Epithelial cell of esophagus (primary cell): ENCODE results near the gene STRN3.

Experiments used
- DNase-seq: peaks from one replicate; pipeline ENCODE4 v3.0.0; 2010; ENCODE audit warnings: low read depth
- H3K4me3 ChIP-seq: 2 replicates; pipeline ENCODE4 v1.5.1; 2011; ENCODE audit warnings: mild to moderate bottlenecking, low read length, control low read depth
- CTCF ChIP-seq: IDR thresholded peaks from 2 replicates; pipeline ENCODE4 v1.5.1; 2011; ENCODE audit warnings: low read depth, mild to moderate bottlenecking, low read length, control low read depth, inconsistent platforms; ENCODE audit not compliant: insufficient read depth; ENCODE audit errors: missing control alignments

Gene STRN3

GRCh38 chr14:31030469-31030868 is 4.3 kb upstream of the STRN3 start:
- no peak for DNase-seq
- no peak overlapping the region for H3K4me3 ChIP-seq
- no peak for TF ChIP-seq CTCF

- no peak overlapping the region for H3K4me3 ChIP-seq
- no peak for TF ChIP-seq CTCF
- no peak for DNase-seq
Measured at GRCh38 chr14:31029016-31029970, 3.1 kb upstream of the STRN3 start.

GRCh38 chr14:31027847-31028246 is 1.7 kb upstream of the STRN3 start:
- DNase-seq: no peak
- TF ChIP-seq CTCF: no peak
- no peak overlapping the region for H3K4me3 ChIP-seq

GRCh38 chr14:31026450-31027235 is 464 bp upstream of the STRN3 start:
- peak overlapping the region; percentile 86 for H3K4me3 ChIP-seq
- no peak for TF ChIP-seq CTCF
- peak; percentile 98 for DNase-seq

GRCh38 chr14:31025367-31026076 is 657 bp downstream of the STRN3 start, which contains the start of gene AP4S1:
Gene AP4S1, plus strand, starts transcription at chr14:31025649. Its CDS starts 40,548 bp downstream, at chr14:31066197.
- H3K4me3 ChIP-seq: peak within 1 kb of the TSS; percentile 86
- TF ChIP-seq CTCF: no peak
- peak; percentile 23 for DNase-seq

- no peak for TF ChIP-seq CTCF
- H3K4me3 ChIP-seq: peak overlapping the region; percentile 86
- DNase-seq: peak; percentile 56
Measured at GRCh38 chr14:31024577-31025366, 1.4 kb downstream of the STRN3 start.
